H9 (cell line): ENCODE results near the gene CDK14. TPM values are rescaled to one million over a fixed set of nuclear protein-coding genes. Genes with fewer than 3 reads are reported as not detected.

Experiments used
- DNase-seq: peaks from one replicate; pipeline ENCODE4 v3.0.0-alpha.2; 2017
- H2AFZ ChIP-seq: one replicate; pipeline ENCODE4 v1.6.1; 2013; ENCODE audit warnings: mild to moderate bottlenecking, low read length, control low read depth, moderate library complexity
- H2AK5ac ChIP-seq: 2 replicates; pipeline ENCODE4 v1.6.1; 2013; ENCODE audit warnings: low read length, control low read depth, mixed read lengths; ENCODE audit not compliant: insufficient read length
- H2BK120ac ChIP-seq: one replicate; pipeline ENCODE4 v1.6.1; 2013; ENCODE audit warnings: low read depth, mild to moderate bottlenecking, low read length, control low read depth, inconsistent platforms; ENCODE audit not compliant: poor library complexity, severe bottlenecking
- H2BK12ac ChIP-seq: 2 replicates; pipeline ENCODE4 v1.6.1; 2013; ENCODE audit warnings: low read length, control low read depth, mixed read lengths, low read depth; ENCODE audit not compliant: insufficient read length
- H2BK15ac ChIP-seq: 2 replicates; pipeline ENCODE4 v1.6.1; 2013; ENCODE audit warnings: low read depth, low read length, control low read depth
- H2BK20ac ChIP-seq: one replicate; pipeline ENCODE4 v1.6.1; 2013; ENCODE audit warnings: low read depth, mild to moderate bottlenecking, low read length, control low read depth, inconsistent platforms; ENCODE audit not compliant: poor library complexity, severe bottlenecking
- H2BK5ac ChIP-seq: 2 replicates; pipeline ENCODE4 v1.6.1; 2013; ENCODE audit warnings: low read length, control low read depth, mixed read lengths; ENCODE audit not compliant: insufficient read length
- H3K14ac ChIP-seq: 2 replicates; pipeline ENCODE4 v1.6.1; 2013; ENCODE audit warnings: low read length, control low read depth; ENCODE audit not compliant: insufficient read depth
- H3K18ac ChIP-seq: 2 replicates; pipeline ENCODE4 v1.6.1; 2013; ENCODE audit warnings: low read depth, mild to moderate bottlenecking, mixed read lengths, low read length, control low read depth; ENCODE audit not compliant: insufficient read length
- H3K23ac ChIP-seq: 2 replicates; pipeline ENCODE4 v1.6.1; 2013; ENCODE audit warnings: low read length, control low read depth, mixed read lengths, low read depth; ENCODE audit not compliant: insufficient read length
- H3K23me2 ChIP-seq: 2 replicates; pipeline ENCODE4 v1.6.1; 2013; ENCODE audit warnings: low read depth, mild to moderate bottlenecking, mixed read lengths, low read length, control low read depth; ENCODE audit not compliant: insufficient read length, poor library complexity, severe bottlenecking
- H3K27ac ChIP-seq: 2 replicates; pipeline ENCODE4 v1.5.1; 2013; ENCODE audit warnings: low read length, control low read depth, mixed read lengths, low read depth; ENCODE audit not compliant: insufficient read length
- H3K27me3 ChIP-seq: 2 replicates; pipeline ENCODE4 v1.6.1; 2013; ENCODE audit warnings: low read length, control low read depth, inconsistent platforms; ENCODE audit not compliant: insufficient read depth
- H3K4ac ChIP-seq: 2 replicates; pipeline ENCODE4 v1.6.1; 2013; ENCODE audit warnings: low read depth, mild to moderate bottlenecking, control low read depth, inconsistent platforms, low read length, moderate library complexity
- H3K4me1 ChIP-seq: 2 replicates; pipeline ENCODE4 v1.6.1; 2013; ENCODE audit warnings: low read length, control low read depth, inconsistent platforms; ENCODE audit not compliant: insufficient read depth
- H3K4me2 ChIP-seq: 2 replicates; pipeline ENCODE4 v1.6.1; 2013; ENCODE audit warnings: low read length, control low read depth, mixed read lengths; ENCODE audit not compliant: insufficient read length, insufficient read depth
- H3K56ac ChIP-seq: 2 replicates; pipeline ENCODE4 v1.6.1; 2013; ENCODE audit warnings: low read depth, mild to moderate bottlenecking, mixed read lengths, low read length, control low read depth; ENCODE audit not compliant: insufficient read length
- H3K79me1 ChIP-seq: 2 replicates; pipeline ENCODE4 v1.6.1; 2013; ENCODE audit warnings: low read depth, mild to moderate bottlenecking, moderate library complexity, low read length, control low read depth, inconsistent platforms; ENCODE audit not compliant: insufficient read depth, poor library complexity, severe bottlenecking
- H3K79me2 ChIP-seq: 2 replicates; pipeline ENCODE4 v1.6.1; 2013; ENCODE audit warnings: low read length, control low read depth, inconsistent platforms; ENCODE audit not compliant: insufficient read depth
- H3K9ac ChIP-seq: 2 replicates; pipeline ENCODE4 v1.6.1; 2013; ENCODE audit warnings: low read length, control low read depth, mixed read lengths; ENCODE audit not compliant: insufficient read length; ENCODE audit errors: extremely low read depth
- H3K9me3 ChIP-seq: one replicate; pipeline ENCODE4 v1.6.1; 2013; ENCODE audit warnings: low read depth, low read length, inconsistent platforms; ENCODE audit not compliant: control insufficient read depth
- H3T11ph ChIP-seq: one replicate; pipeline ENCODE4 v1.6.1; 2013; ENCODE audit warnings: mild to moderate bottlenecking, low read length, control low read depth, inconsistent platforms
- H4K20me1 ChIP-seq: one replicate; pipeline ENCODE4 v1.6.1; 2013; ENCODE audit not compliant: control insufficient read depth, insufficient read length, insufficient read depth
- H4K5ac ChIP-seq: 2 replicates; pipeline ENCODE4 v1.6.1; 2013; ENCODE audit warnings: low read depth, mild to moderate bottlenecking, mixed read lengths, low read length, control low read depth; ENCODE audit not compliant: insufficient read length
- H4K8ac ChIP-seq: replicated peaks from 2 replicates; pipeline ENCODE4 v1.6.1; 2013; ENCODE audit warnings: low read length, control low read depth, mixed read lengths, low read depth; ENCODE audit not compliant: insufficient read length
- H4K91ac ChIP-seq: 2 replicates; pipeline ENCODE4 v1.6.1; 2013; ENCODE audit warnings: low read depth, mild to moderate bottlenecking, moderate library complexity, mixed read lengths, low read length, control low read depth; ENCODE audit not compliant: insufficient read length
- H3K27ac Mint-ChIP-seq, 3 experiments: 2 replicates in 2 of 3; 3 replicates in 1 of 3; pipeline ENCODE4 v1.8.0; 2020 to 2021; ENCODE audit warnings: mixed read lengths in 3 of 3, mild to moderate bottlenecking in 1 of 3, moderate library complexity in 1 of 3
- H3K27me3 Mint-ChIP-seq: 2 replicates; pipeline ENCODE4 v1.8.0; 2021; ENCODE audit warnings: low read depth, mild to moderate bottlenecking, moderate library complexity, mixed read lengths
- H3K36me3 Mint-ChIP-seq, 3 experiments: 2 replicates in 2 of 3; 3 replicates in 1 of 3; pipeline ENCODE4 v1.8.0; 2020 to 2021; ENCODE audit warnings: low read depth in 3 of 3, mixed read lengths in 3 of 3; ENCODE audit not compliant: insufficient read depth in 1 of 3
- H3K4me1 Mint-ChIP-seq, 2 experiments: 2 replicates each; pipeline ENCODE4 v1.8.0; 2020; ENCODE audit warnings: mixed read lengths in 2 of 2
- H3K4me3 Mint-ChIP-seq, 2 experiments: 2 replicates in 1 of 2; 3 replicates in 1 of 2; pipeline ENCODE4 v1.8.0; 2020 to 2021; ENCODE audit warnings: mild to moderate bottlenecking in 2 of 2, mixed read lengths in 2 of 2, moderate library complexity in 1 of 2
- H3K9me3 Mint-ChIP-seq, 2 experiments: 2 replicates in 1 of 2; 3 replicates in 1 of 2; pipeline ENCODE4 v1.8.0; 2020; ENCODE audit warnings: mild to moderate bottlenecking in 2 of 2, mixed read lengths in 2 of 2, moderate library complexity in 1 of 2
- CTCF ChIP-seq: fragments of 200-600 bp; sonication (generic); conservative IDR thresholded peaks from 3 replicates; pipeline ENCODE4 v1.8.0; 2021; ENCODE audit warnings: antibody characterized with exemption, mild to moderate bottlenecking
- WGBS: extraction: QIAGEN DNeasy Blood & Tissue Kit; methylation state at CpG from one replicate; pipeline ENCODE4 v1.1.7; 2013; ENCODE audit warnings: missing lambda C conversion rate, low lambda C conversion rate, mixed read lengths; ENCODE audit not compliant: insufficient read length; ENCODE audit errors: extremely low coverage; 5-methylcytosine and 5-hydroxymethylcytosine counted together
- total RNA-seq: library from RNA; stranded (reverse); gene quantifications from 2 replicates; pipeline ENCODE4 v1.2.1, GENCODE V29; 2021

The CDK14 gene
- total RNA-seq, 1 experiment from 2014 or later: 23.9 TPM

- Mint-ChIP-seq H3K36me3 (peaks cover 0 to 8% (median 0%) of the 10 kb centered on the region in 3 experiments; a peak in 2 of 7 replicates), H3K27ac (peak overlapping the region in 1 of 3 experiments; percentile 83; a peak in 2 of 7 replicates), H3K27me3 (no peaks in the 10 kb centered on the region), H3K4me1 (peaks cover 12 to 17% of the 10 kb centered on the region in 2 experiments), H3K9me3 (no peaks in the 10 kb centered on the region), H3K4me3 (no peak overlapping the region)
- Histone ChIP-seq H4K8ac (no peak overlapping the region), H3K18ac (no peak overlapping the region), H3K9me3 (no peaks in the 10 kb centered on the region), H3T11ph (no peak overlapping the region), H4K20me1 (no peaks in the 10 kb centered on the region), H3K4me2 (no peak overlapping the region), H3K4me1 (no peaks in the 10 kb centered on the region; the same call in 1 of the 2 replicates), H3K23ac (no peak overlapping the region), H3K79me1 (no peaks in the 10 kb centered on the region), H3K79me2 (no peaks in the 10 kb centered on the region), H3K23me2 (no peaks in the 10 kb centered on the region), H4K5ac (no peak overlapping the region), H3K27me3 (no peaks in the 10 kb centered on the region), H2BK15ac (no peak overlapping the region), H3K9ac (no peak overlapping the region), H2BK20ac (no peak overlapping the region), H2BK120ac (no peak overlapping the region), H2AFZ (no peak overlapping the region), H3K27ac (no peak overlapping the region), H3K56ac (no peak overlapping the region), H2BK5ac (no peak overlapping the region), H3K14ac (no peak overlapping the region), H3K4ac (no peak overlapping the region), H2BK12ac (no peak overlapping the region), H2AK5ac (no peak overlapping the region), H4K91ac (no peak overlapping the region)
- no peak for TF ChIP-seq CTCF
- no peak for DNase-seq
- no CpG with 5 or more reads among the region's 4 CpGs for WGBS
Measured at GRCh38 chr7:90917539-90917938, 321.4 kb downstream of the CDK14 start.
